CD14-positive monocyte (primary cell): ENCODE results near the gene EVX2. TPM values are rescaled to one million over a fixed set of nuclear protein-coding genes. Genes with fewer than 3 reads are reported as not detected.

ENCODE experiments used
- DNase-seq, 3 donors: peaks; one replicate each; pipeline ENCODE4 v3.0.0-alpha.2; 2011 to 2022
- H2AFZ ChIP-seq: 2 replicates; pipeline ENCODE4 v1.6.0; 2012; ENCODE audit warnings: mild to moderate bottlenecking, low read depth, low read length, inconsistent platforms; ENCODE audit not compliant: insufficient read depth, poor library complexity, severe bottlenecking
- H3K27ac ChIP-seq, 2 donors: 1 replicate in 1 of 2; 2 replicates in 1 of 2; pipeline ENCODE4 v1.5.1; 2012 to 2013; ENCODE audit warnings: low read length in 2 of 2, control low read depth in 1 of 2, inconsistent platforms in 1 of 2, low read depth in 1 of 2, mild to moderate bottlenecking in 1 of 2
- H3K27me3 ChIP-seq, 2 donors: one replicate each; pipeline versions ENCODE4 v1.6.0 to v1.6.1; 2011 to 2013; ENCODE audit warnings: low read length in 2 of 2; ENCODE audit not compliant: control insufficient read depth in 2 of 2, insufficient read depth in 2 of 2
- H3K36me3 ChIP-seq, 2 donors: replicated peaks in 1 of 2; 1 replicate in 1 of 2; 2 replicates in 1 of 2; pipeline versions ENCODE4 v1.5.1 to v1.6.1; 2012 to 2013; ENCODE audit warnings: low read length in 2 of 2, control low read depth in 1 of 2, inconsistent platforms in 1 of 2, mild to moderate bottlenecking in 1 of 2; ENCODE audit not compliant: insufficient read depth in 2 of 2, control insufficient read depth in 1 of 2
- H3K4me1 ChIP-seq, 2 donors: 1 replicate in 1 of 2; 2 replicates in 1 of 2; pipeline versions ENCODE4 v1.5.1 to v1.6.1; 2012 to 2013; ENCODE audit warnings: low read length in 2 of 2, control low read depth in 1 of 2, inconsistent platforms in 1 of 2, mild to moderate bottlenecking in 1 of 2, moderate library complexity in 1 of 2; ENCODE audit not compliant: insufficient read depth in 2 of 2, control insufficient read depth in 1 of 2
- H3K4me2 ChIP-seq: replicated peaks from 2 replicates; pipeline ENCODE3; 2012; ENCODE audit warnings: low read length, moderate library complexity, mild to moderate bottlenecking; ENCODE audit not compliant: poor library complexity, severe bottlenecking; ENCODE audit errors: extremely low read depth
- H3K4me3 ChIP-seq, 3 experiments: fragments of 200-600 bp in 1 of 3; sonication (generic) in 1 of 3; replicated peaks in 1 of 3; 1 replicate in 2 of 3; 2 replicates in 1 of 3; pipeline ENCODE4 v1.5.1; 2011 to 2013; ENCODE audit warnings: low read length in 3 of 3, mild to moderate bottlenecking in 3 of 3, control low read depth in 2 of 3, low read depth in 2 of 3, inconsistent platforms in 1 of 3, moderate library complexity in 1 of 3
- H3K79me2 ChIP-seq: 2 replicates; pipeline ENCODE4 v1.6.0; 2012; ENCODE audit warnings: mild to moderate bottlenecking, control low read depth, inconsistent platforms, low read length, moderate library complexity; ENCODE audit not compliant: insufficient read depth
- H3K9ac ChIP-seq: 2 replicates; pipeline ENCODE4 v1.6.0; 2017; ENCODE audit warnings: low read length, mild to moderate bottlenecking; ENCODE audit not compliant: insufficient read depth, poor library complexity, severe bottlenecking
- H3K9me3 ChIP-seq, 2 donors: replicated peaks in 1 of 2; 1 replicate in 1 of 2; 2 replicates in 1 of 2; pipeline versions ENCODE4 v1.5.1 to v1.6.1; 2012 to 2013; ENCODE audit warnings: low read length in 2 of 2, control low read depth in 1 of 2; ENCODE audit not compliant: control insufficient read depth in 1 of 2, insufficient read depth in 1 of 2
- H4K20me1 ChIP-seq: 2 replicates; pipeline ENCODE4 v1.6.0; 2012; ENCODE audit warnings: mild to moderate bottlenecking, low read length, control low read depth, moderate library complexity; ENCODE audit not compliant: insufficient read depth
- H3K27ac Mint-ChIP-seq, 7 donors: one replicate each; pipeline ENCODE4 v1.8.0; 2020; ENCODE audit warnings: mild to moderate bottlenecking in 7 of 7, mixed read lengths in 7 of 7, moderate library complexity in 6 of 7, inconsistent platforms in 2 of 7
- H3K27me3 Mint-ChIP-seq, 3 donors: one replicate each; pipeline ENCODE4 v1.8.0; 2021 to 2022; ENCODE audit warnings: low read depth in 3 of 3, mild to moderate bottlenecking in 3 of 3, mixed read lengths in 3 of 3, moderate library complexity in 3 of 3, inconsistent platforms in 1 of 3
- H3K36me3 Mint-ChIP-seq, 2 donors: one replicate each; pipeline ENCODE4 v1.8.0; 2020; ENCODE audit warnings: mixed read lengths in 2 of 2, inconsistent platforms in 1 of 2, mild to moderate bottlenecking in 1 of 2
- H3K4me1 Mint-ChIP-seq: one replicate; pipeline ENCODE4 v1.8.0; 2020; ENCODE audit warnings: mild to moderate bottlenecking, mixed read lengths
- H3K4me3 Mint-ChIP-seq, 2 donors: one replicate each; pipeline ENCODE4 v1.8.0; 2020; ENCODE audit warnings: mild to moderate bottlenecking in 2 of 2, mixed read lengths in 2 of 2, moderate library complexity in 1 of 2
- H3K9me3 Mint-ChIP-seq, 7 donors: one replicate each; pipeline ENCODE4 v1.8.0; 2020 to 2022; ENCODE audit warnings: mixed read lengths in 7 of 7, mild to moderate bottlenecking in 6 of 7, moderate library complexity in 6 of 7, inconsistent platforms in 2 of 7
- WGBS: methylation state at CpG from one replicate; pipeline ENCODE4 v1.1.5; 2013; ENCODE audit warnings: missing lambda C conversion rate; ENCODE audit not compliant: insufficient coverage; 5-methylcytosine and 5-hydroxymethylcytosine counted together
- intact Hi-C, 2 donors: fragments of 100-400 bp; cut with micrococcal nuclease; formaldehyde crosslinking; loops; one replicate each; pipeline versions ENCODE4 v1.15.0 to v1.15.1; 2023
- polyA plus RNA-seq, 3 donors: library from polyadenylated mRNA; depleted of rRNA in 1 of 3; unstranded in 2 of 3; stranded (reverse) in 1 of 3; fragments of 300-500 nt in 2 of 3; fragments of >200 nt in 1 of 3; fragmentation: Illumina TruSeq in 2 of 3; gene quantifications; 1 replicate in 2 of 3; 2 replicates in 1 of 3; pipeline ENCODE4 v1.2.3, GENCODE V29; 2012 to 2021
- TF ChIP-seq, protein P1 (sequence below): fragments of 200-600 bp; IDR thresholded peaks from one replicate; pipeline ENCODE4 v1.8.0; 2022; ENCODE audit warnings: antibody characterized with exemption, mild to moderate bottlenecking

The EVX2 gene
- polyA plus RNA-seq, 3 donors = not detected

DNA sequence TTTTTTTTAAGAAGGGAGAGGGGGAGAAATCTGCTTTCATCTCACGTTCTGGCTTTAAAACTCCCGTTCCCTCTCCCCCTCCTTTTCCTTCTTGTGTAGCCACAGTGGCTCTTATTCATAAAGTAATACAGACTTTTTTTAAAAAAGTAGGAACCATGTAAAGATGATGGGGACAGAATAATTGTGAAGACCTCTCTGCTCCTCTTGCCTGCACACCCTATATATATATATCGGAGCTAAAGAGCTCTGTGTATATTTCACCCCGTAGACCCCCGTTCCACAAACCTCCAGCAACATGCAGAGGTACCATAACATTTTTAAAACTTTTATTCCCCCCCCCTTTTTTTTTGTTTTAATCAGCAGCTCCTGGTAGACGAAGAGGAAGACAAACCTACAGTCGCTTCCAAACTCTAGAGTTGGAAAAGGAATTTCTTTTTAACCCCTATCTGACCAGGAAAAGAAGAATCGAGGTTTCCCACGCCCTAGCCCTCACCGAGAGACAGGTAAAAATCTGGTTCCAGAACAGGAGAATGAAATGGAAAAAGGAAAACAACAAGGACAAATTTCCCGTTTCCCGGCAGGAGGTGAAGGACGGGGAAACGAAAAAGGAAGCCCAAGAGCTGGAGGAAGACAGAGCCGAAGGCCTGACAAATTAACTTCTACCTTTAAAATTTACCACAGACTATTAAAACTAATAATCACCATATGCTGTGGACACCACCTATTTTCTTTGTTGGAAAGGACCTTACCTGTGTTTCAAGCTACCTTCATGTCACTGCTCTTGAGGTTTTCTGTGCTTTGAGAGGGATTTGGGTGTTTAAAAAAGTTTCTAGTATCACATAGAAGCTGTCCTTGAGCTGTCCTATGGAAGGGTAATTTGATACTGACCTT is 47.4 kb upstream of the EVX2 start:
- intact Hi-C loops = loop anchor here in 1 of 2 donors (5.0 kb wide), 1 partner anchor 1794 kb away; no protein-coding TSS in a partner anchor
- WGBS = no CpG with 5 or more reads among the region's 15 CpGs
- peak overlapping the region in 1 of 3 experiments; percentile 56 for H3K4me3 ChIP-seq

More for the DNA sequence above, 47.4 kb upstream of the EVX2 start:
- no peak overlapping the region for H3K4me2 ChIP-seq
- H3K27ac ChIP-seq = no peak overlapping the region
- Mint-ChIP-seq H3K4me1 (peaks cover 38% of the 10 kb centered on the region), H3K27me3 (peaks cover 93 to 98% (median 93%) of the 10 kb centered on the region in 3 donors), H3K27ac (no peak overlapping the region), H3K36me3 (peaks cover 0 to 25% of the 10 kb centered on the region in 2 donors), H3K9me3 (peaks cover 0 to 43% (median 22%) of the 10 kb centered on the region in 7 donors), H3K4me3 (peak overlapping the region; percentile 63 to 84)
- H3K79me2 ChIP-seq = no peaks in the 10 kb centered on the region
- peaks cover 15 to 32% of the 10 kb centered on the region in 2 donors for H3K4me1 ChIP-seq
- TF ChIP-seq, protein P1, sequence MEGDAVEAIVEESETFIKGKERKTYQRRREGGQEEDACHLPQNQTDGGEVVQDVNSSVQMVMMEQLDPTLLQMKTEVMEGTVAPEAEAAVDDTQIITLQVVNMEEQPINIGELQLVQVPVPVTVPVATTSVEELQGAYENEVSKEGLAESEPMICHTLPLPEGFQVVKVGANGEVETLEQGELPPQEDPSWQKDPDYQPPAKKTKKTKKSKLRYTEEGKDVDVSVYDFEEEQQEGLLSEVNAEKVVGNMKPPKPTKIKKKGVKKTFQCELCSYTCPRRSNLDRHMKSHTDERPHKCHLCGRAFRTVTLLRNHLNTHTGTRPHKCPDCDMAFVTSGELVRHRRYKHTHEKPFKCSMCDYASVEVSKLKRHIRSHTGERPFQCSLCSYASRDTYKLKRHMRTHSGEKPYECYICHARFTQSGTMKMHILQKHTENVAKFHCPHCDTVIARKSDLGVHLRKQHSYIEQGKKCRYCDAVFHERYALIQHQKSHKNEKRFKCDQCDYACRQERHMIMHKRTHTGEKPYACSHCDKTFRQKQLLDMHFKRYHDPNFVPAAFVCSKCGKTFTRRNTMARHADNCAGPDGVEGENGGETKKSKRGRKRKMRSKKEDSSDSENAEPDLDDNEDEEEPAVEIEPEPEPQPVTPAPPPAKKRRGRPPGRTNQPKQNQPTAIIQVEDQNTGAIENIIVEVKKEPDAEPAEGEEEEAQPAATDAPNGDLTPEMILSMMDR = no peak
- no peaks in the 10 kb centered on the region for H3K36me3 ChIP-seq
- no peak overlapping the region for H2AFZ ChIP-seq
- no peak for DNase-seq
- no peaks in the 10 kb centered on the region for H4K20me1 ChIP-seq
- no peak overlapping the region for H3K9ac ChIP-seq
- H3K9me3 ChIP-seq = peaks cover under 1 to 56% of the 10 kb centered on the region in 2 donors
- peaks cover 92 to 94% of the 10 kb centered on the region in 2 donors for H3K27me3 ChIP-seq
